ENCODE measurements around the gene TFAM.
"Not testable (repeated sequence)": the region's sequence is repeated elsewhere in the genome, so short reads cannot be mapped to it uniquely, and the experiment has no call there.

The TFAM gene

GRCh38 chr10:58372607-58373441 is 12.4 kb upstream of the TFAM start:
- no peak for DNase-seq (ENCODE audit: low read depth, low spot score)

GRCh38 chr10:58373442-58373827 is 11.8 kb upstream of the TFAM start:
- no peak for DNase-seq (ENCODE audit: low read depth, low spot score)

DNA sequence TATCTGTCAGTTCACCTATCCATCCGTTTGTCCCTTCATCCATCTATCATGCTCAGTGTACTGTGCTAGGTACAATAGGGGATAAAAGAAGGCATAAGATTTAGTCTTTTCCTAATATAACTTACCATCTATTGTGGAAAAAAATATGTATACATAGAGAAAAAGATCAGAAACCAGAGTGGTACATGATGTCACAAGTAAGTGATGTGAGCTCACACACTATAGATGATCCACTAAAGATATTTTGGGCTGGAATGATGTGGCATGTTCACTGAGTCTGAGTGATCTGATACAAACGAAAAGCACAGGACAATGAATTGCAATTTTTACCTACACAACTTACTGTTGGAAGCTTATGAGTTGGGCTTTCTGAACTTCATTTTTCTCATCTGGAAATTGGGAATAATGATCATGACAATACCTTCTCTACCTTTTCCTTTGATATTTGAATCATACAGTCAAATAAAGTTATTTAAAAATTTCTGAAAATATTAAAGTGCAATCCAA is 2.7 kb upstream of the TFAM start:
- no peak for DNase-seq (ENCODE audit: low read depth, low spot score)

GRCh38 chr10:58384095-58384494 is 1.1 kb upstream of the TFAM start:
- no peak for DNase-seq (ENCODE audit: low read depth, low spot score)

DNA sequence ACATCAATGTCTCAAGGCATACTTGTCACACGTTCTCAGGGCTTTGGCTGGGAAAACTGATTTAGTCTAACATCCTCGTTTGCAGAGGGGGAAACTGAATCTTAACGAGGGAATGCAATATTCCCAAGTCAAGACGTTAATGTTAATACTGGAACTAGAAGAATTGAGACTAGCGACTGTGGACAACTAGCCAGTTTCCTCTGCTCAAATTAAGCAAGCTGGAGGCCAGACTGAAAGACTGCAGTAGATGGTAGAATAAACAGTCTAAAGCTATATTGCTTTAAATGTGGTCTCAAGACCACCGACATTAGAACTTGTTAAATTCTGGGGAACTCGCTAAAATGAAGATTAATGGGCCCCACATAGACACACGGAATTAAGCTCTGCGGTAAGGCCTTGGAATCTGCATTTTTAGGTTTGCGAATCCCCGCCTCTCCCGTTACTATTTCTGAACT is 639 bp upstream of the TFAM start:
- DNase-seq (ENCODE audit: low read depth, low spot score) = no peak

- DNase-seq (ENCODE audit: low read depth, low spot score) = peak; percentile 50
Observed at GRCh38 chr10:58385784-58386112, 538 bp downstream of the TFAM start.

DNA sequence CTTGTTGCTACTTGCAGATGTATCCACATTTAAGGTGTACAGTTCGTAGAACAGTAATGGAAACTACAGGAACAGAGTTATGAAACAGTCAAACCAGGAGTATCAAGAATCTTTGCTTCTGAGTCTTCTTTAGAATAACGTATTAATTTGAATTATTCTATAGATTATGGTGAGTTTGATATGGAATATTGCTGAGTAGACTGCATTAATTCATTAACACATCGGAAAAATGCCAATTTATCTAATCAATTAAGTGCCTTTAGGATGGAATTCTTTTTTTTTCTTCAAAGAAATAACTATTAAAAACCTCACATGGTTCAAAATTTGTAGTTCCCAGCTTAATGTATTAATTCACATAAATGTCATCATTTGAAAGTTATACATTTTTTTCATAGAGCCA is 3.8 kb downstream of the TFAM start:
- DNase-seq (ENCODE audit: low read depth, low spot score) = no peak

DNA sequence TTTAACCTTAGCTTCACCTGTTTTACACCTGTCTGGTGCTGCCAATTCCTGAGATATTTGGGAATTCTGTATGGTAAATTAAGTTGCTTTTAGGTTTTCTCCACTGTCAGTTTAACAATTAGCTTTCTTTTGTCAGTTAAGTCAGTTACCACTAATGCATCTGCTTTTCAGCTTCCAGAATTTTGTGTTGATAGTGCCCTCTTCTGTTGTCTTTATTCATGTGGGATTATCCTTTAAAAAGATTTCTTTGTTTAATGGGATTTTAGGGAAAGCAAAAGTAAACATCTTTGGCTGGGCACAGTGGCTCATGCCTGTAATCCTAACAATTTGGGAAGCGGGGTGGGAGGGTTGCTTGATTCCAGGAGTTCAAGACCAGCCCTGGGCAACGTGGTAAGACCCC is 8.1 kb downstream of the TFAM start:
- no peak for DNase-seq (ENCODE audit: low read depth, low spot score)

- DNase-seq (ENCODE audit: low read depth, low spot score) = no peak
Observed at GRCh38 chr10:58394471-58394870, 9.3 kb downstream of the TFAM start.

GRCh38 chr10:58396057-58396456 is 10.8 kb downstream of the TFAM start:
- no peak for DNase-seq (ENCODE audit: low read depth, low spot score)

GRCh38 chr10:58397830-58398229 is 12.6 kb downstream of the TFAM start:
- DNase-seq (ENCODE audit: low read depth, low spot score) = no peak

DNA sequence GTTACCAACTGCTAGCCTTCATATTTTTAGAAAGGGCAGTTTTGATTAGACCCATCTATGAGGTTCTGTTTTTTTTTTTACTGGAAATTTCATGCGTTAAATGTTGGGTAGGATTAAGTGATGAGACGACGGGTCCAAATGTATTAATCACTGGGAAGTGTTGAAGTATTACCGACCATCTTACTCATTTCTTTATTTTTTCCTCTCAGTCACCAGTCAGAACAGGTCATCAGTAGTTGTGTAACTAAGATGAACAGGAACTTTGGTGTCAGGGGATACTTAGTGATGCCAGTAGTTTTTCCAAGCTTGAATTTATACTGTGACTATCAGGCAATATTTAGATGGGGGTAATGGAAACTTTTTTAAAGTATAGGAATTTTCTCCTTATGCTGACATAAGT is 14.2 kb downstream of the TFAM start:
- DNase-seq (ENCODE audit: low read depth, low spot score) = no peak

DNA sequence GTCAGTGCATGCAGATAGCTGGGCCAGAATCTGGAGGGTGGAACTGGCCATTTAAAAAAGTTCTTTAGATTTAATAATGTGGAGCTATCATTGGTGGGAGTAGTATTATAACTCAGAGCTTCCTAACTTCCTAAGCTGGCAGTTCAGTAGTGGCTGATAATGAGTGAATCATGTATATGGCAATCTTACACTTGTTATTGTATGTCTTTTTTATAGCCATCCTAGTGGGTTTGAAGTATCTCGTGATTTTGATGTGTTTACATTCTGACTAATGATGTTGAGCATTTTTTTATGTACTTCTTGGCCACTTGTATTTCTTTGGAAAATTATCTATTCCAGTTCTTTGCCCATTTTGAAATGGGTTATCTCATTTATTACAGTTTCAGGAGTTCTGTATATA is 15.4 kb downstream of the TFAM start:
- no peak for DNase-seq (ENCODE audit: low read depth, low spot score)

GRCh38 chr10:58404001-58404400 is 18.8 kb downstream of the TFAM start:
- no peak for DNase-seq (ENCODE audit: low read depth, low spot score)

DNA sequence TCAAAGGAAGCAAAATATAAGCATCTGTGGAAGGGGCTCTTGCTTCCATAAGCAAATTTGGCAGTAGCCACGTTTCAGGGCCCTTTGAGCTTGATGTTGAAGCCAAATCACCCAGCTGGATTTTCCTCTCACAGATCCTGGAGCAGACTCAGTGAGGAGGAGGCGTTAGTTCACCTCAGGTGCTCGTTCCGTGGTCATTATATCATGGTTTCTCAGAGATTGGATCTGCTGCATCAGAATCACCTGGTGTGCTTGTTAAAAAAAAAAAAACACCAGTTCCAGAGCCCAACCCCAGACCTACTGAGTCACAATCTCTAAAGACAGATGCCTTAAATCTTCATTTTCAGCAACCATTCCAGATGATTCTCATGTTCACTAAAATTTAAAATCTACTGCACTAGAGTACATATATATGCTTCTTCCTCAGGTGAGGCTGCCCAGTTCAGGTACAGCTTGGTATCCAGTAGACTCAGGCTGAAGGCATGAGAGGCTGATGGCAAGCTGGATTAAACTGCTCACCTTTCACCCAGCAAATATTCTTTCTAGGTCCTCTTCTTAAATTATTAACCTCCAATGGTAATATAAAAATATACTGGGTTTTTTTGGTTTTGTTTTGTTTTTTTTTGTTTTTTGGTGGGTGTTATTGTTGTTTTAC is 24.9 kb downstream of the TFAM start:
- DNase-seq (ENCODE audit: low read depth, low spot score) = no peak

DNA sequence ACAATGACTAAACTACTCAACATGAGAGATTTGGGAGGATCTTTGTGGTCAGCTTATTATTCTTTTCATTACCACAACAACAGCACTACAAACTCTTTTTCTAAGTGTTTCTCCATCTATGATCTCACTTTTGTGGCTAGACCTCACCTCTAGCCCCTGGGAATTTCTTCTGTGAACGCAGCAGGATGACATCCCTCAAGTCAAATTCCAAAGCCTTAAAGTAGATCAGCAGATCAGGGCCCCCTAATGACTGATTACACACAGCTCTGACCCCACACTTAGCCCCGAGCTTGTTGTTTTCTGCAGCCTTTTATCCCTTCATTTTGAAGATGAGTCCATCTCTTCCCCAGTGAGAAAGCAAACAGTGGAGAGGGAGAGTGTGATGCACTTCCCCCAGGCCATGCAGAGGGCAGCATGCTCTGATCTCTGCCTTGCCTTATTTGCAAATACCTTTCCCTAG is 27.3 kb downstream of the TFAM start:
- peak; percentile 60 for DNase-seq (ENCODE audit: low read depth, low spot score)

GRCh38 chr10:58414270-58415041 is 29.2 kb downstream of the TFAM start:
- peak; percentile 85 for DNase-seq (ENCODE audit: low read depth, low spot score)

DNA sequence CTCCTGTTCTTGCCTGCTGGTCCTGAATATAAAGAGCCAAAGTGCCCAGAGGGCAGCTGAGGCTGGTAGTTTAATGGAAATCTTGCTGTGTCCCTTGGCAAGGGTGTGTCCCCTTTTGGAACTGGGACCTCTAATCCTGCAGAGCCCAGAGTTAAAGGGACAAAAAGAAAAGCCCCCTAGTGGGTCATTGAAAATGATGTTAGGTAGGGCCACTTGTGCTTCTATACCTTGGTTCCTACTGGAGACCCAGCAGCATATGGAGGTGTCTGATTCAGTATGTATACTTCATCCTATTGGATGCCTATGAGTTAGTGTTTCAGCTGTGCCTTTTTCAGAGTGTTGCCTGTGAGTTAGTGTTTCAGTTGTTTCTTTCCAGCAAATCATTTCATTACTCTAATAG is 30.5 kb downstream of the TFAM start:
- no peak for DNase-seq (ENCODE audit: low read depth, low spot score)

DNA sequence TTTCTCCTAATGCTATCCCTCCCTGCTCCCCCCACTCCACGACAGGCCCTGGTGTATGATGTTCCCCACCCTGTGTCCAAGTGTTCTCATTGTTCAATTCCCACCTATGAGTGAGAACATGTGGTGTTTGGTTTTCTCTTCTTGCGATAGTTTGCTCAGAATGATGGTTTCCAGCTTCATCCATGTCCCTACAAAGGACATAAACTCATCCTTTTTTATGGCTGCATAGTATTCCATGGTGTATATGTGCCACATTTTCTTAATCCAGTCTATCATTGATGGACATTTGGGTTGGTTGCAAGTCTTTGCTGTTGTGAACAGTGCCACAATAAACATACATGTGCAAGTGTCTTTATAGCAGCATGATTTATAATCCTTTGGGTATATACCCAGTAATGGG is 32.7 kb downstream of the TFAM start:
- DNase-seq (ENCODE audit: low read depth, low spot score) = not testable (repeated sequence)

GRCh38 chr10:58424176-58424575 is 39.0 kb downstream of the TFAM start:
- peak; percentile 51 for DNase-seq (ENCODE audit: low read depth, low spot score)

- not testable (repeated sequence) for DNase-seq (ENCODE audit: low read depth, low spot score)
Observed at GRCh38 chr10:58428436-58428835, 43.2 kb downstream of the TFAM start.

GRCh38 chr10:58431903-58432302 is 46.7 kb downstream of the TFAM start:
- peak; percentile 32 for DNase-seq (ENCODE audit: low read depth, low spot score)
